CD4-positive, alpha-beta T cell treated with Interleukin-6 at 100 ng/mL for 8 hours (primary cell): ENCODE data around the gene ARMH3.
A peak's percentile ranks its signal among the peaks of the same experiment; 100 is the strongest.
"Not testable (repeated sequence)": the region's sequence is repeated elsewhere in the genome, so short reads cannot be mapped to it uniquely, and the experiment has no call there.

Source experiments
- DNase-seq: peaks from one replicate; pipeline ENCODE4 v3.0.0-alpha.2; 2020; ENCODE audit warnings: mixed read lengths, low spot score

ARMH3 gene

GRCh38 chr10:102055647-102056419, at the start of gene ARMH3:
Gene ARMH3 (minus strand): TSS chr10:102056173. CDS start chr10:102040114, 16,059 bp downstream.
- DNase-seq: peak; percentile 90

- no peak for DNase-seq
Observed at GRCh38 chr10:102102421-102102820, 46.4 kb upstream of the ARMH3 start.

- no peak for DNase-seq
Observed at GRCh38 chr10:102101152-102101551, 45.2 kb upstream of the ARMH3 start.

- no peak for DNase-seq
Observed at GRCh38 chr10:102096449-102096848, 40.5 kb upstream of the ARMH3 start.

- DNase-seq: no peak
Observed at GRCh38 chr10:102090772-102091171, 34.8 kb upstream of the ARMH3 start.

GRCh38 chr10:102086196-102086595, 30.2 kb upstream of the ARMH3 start:
- DNase-seq: no peak

GRCh38 chr10:102085336-102085735, 29.4 kb upstream of the ARMH3 start:
- no peak for DNase-seq

- no peak for DNase-seq
Observed at GRCh38 chr10:102083541-102083940, 27.6 kb upstream of the ARMH3 start.

- peak; percentile 79 for DNase-seq
Observed at GRCh38 chr10:102072673-102073527, 16.9 kb upstream of the ARMH3 start.

- DNase-seq: no peak
Observed at GRCh38 chr10:102069071-102069470, 13.1 kb upstream of the ARMH3 start.

- DNase-seq: no peak
Observed at GRCh38 chr10:102068216-102068615, 12.2 kb upstream of the ARMH3 start.

GRCh38 chr10:102067091-102067916, 11.3 kb upstream of the ARMH3 start:
- DNase-seq: no peak

GRCh38 chr10:102066399-102067088, 10.6 kb upstream of the ARMH3 start:
- DNase-seq: no peak

- DNase-seq: no peak
Observed at GRCh38 chr10:102065561-102066398, 9.8 kb upstream of the ARMH3 start.

- peak; percentile 88 for DNase-seq
Observed at GRCh38 chr10:102064868-102065560, 9.0 kb upstream of the ARMH3 start, which contains the start of gene HPS6. Gene HPS6 (plus strand): TSS chr10:102065349. CDS start chr10:102065475, 126 bp downstream.

GRCh38 chr10:102064503-102064867, 8.5 kb upstream of the ARMH3 start:
- DNase-seq: no peak

GRCh38 chr10:102059987-102060386, 4.0 kb upstream of the ARMH3 start:
- no peak for DNase-seq

GRCh38 chr10:102054881-102055646, 909 bp downstream of the ARMH3 start:
- not testable (repeated sequence) for DNase-seq

- no peak for DNase-seq
Observed at GRCh38 chr10:102046095-102046494, 9.9 kb downstream of the ARMH3 start.
